ENCODE data around the gene CENPX. TPM values are rescaled to one million over a fixed set of nuclear protein-coding genes. Genes with fewer than 3 reads are reported as not detected.

The CENPX gene
- total and polyA plus RNA-seq, 2 of the 13 experiments (the other 11 are each of a cell fraction or from before 2014, with no cell fraction given): 92.7 to 170 TPM

DNA sequence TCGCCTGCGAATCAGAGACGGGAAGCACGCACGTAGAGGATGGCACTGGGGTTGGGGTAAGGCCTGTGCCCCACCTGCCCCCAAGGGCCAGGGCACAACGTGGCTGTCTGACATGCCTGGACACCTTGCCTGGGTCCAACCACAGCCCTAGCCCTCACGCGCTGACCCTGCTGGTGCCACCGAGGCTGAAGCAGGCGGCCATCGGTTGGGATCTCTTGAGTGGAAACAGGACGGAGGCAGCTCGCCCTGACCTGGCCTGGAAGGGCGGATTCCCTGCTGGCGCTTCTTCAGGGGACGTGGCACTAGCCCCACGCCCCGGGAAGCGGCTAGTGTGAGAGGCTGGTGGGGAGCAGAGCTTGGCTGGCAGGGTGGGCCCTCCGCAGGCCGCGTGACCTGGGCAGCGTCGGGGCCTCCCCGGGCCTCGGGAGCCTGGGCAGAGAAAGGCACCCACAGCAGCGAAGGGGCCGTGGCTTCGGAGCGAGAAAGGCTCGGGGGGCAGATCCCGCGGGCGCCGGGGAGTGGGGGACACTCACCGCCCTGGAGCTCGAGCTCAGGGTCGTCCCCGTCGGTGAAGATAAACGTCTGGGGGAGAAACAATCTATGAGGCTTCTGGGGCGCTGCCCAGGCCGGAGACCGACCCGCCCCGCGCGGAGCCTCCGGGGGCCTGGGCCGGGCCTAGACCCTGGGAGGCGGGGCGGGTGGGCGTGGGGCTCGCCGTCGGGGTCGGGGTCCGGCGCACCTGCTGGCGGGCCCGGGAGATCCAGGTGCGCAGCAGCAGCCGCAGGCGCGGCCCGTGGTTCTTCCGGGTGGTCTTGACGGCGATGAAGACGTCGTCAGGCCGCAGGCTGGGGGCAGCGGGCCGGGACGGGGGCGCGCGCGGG lies 28.3 kb upstream of the CENPX start (continued):
- TF ChIP-seq ZNF891 (CRISPR knock-in tag; IDR thresholded peaks at IDR 0.05): no peak; the same call in 1 of the 2 replicates
- no peak for TF ChIP-seq HMG20B (CRISPR knock-in tag; conservative IDR thresholded peaks at IDR 0.05)
- no peak for TF ChIP-seq ZFP1 (CRISPR knock-in tag; IDR thresholded peaks at IDR 0.05)
- TF ChIP-seq, protein P1, sequence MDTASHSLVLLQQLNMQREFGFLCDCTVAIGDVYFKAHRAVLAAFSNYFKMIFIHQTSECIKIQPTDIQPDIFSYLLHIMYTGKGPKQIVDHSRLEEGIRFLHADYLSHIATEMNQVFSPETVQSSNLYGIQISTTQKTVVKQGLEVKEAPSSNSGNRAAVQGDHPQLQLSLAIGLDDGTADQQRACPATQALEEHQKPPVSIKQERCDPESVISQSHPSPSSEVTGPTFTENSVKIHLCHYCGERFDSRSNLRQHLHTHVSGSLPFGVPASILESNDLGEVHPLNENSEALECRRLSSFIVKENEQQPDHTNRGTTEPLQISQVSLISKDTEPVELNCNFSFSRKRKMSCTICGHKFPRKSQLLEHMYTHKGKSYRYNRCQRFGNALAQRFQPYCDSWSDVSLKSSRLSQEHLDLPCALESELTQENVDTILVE (CRISPR knock-in tag; IDR thresholded peaks at IDR 0.05): no peak
- TF ChIP-seq ZNF317 (CRISPR knock-in tag; IDR thresholded peaks at IDR 0.05): no peak
- TF ChIP-seq KLF6 (CRISPR knock-in tag; IDR thresholded peaks at IDR 0.05): no peak; the same call in 1 of the 2 replicates
- TF ChIP-seq TEAD3 (CRISPR knock-in tag; optimal IDR thresholded peaks at IDR 0.05; ENCODE audit: borderline replicate concordance): peak; percentile 31
- TF ChIP-seq ZNF772 (CRISPR knock-in tag; IDR thresholded peaks at IDR 0.05): 0 out of 2 replicates have a peak, but pooled peaks have one; percentile 37
- TF ChIP-seq ZNF44 (CRISPR knock-in tag; IDR thresholded peaks at IDR 0.05): no peak
- TF ChIP-seq TP53 (CRISPR knock-in tag; conservative IDR thresholded peaks at IDR 0.05): 0 out of 2 replicates have a peak, but pooled peaks have one; percentile 38
- no peak for TF ChIP-seq ZNF672 (CRISPR knock-in tag; IDR thresholded peaks at IDR 0.05)
- TF ChIP-seq ZNF781 (CRISPR knock-in tag; IDR thresholded peaks at IDR 0.05; ENCODE audit: borderline replicate concordance, not compliant biosample characterization): peak; percentile 64
- no peak for TF ChIP-seq ADNP (CRISPR knock-in tag; IDR thresholded peaks at IDR 0.05)
- TF ChIP-seq ZFY (CRISPR knock-in tag; IDR thresholded peaks at IDR 0.05): peak; percentile 69
- TF ChIP-seq, protein P2, sequence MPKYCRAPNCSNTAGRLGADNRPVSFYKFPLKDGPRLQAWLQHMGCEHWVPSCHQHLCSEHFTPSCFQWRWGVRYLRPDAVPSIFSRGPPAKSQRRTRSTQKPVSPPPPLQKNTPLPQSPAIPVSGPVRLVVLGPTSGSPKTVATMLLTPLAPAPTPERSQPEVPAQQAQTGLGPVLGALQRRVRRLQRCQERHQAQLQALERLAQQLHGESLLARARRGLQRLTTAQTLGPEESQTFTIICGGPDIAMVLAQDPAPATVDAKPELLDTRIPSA (CRISPR knock-in tag; IDR thresholded peaks at IDR 0.05; ENCODE audit: borderline replicate concordance): no peak
- TF ChIP-seq ZNF777 (CRISPR knock-in tag; IDR thresholded peaks at IDR 0.05): peak; percentile 87
- TF ChIP-seq, protein P3, sequence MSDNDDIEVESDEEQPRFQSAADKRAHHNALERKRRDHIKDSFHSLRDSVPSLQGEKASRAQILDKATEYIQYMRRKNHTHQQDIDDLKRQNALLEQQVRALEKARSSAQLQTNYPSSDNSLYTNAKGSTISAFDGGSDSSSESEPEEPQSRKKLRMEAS (IDR thresholded peaks at IDR 0.05): peak; percentile 46
- TF ChIP-seq PPARG (CRISPR knock-in tag; conservative IDR thresholded peaks at IDR 0.05): no peak
- no peak for TF ChIP-seq ZNF432 (CRISPR knock-in tag; IDR thresholded peaks at IDR 0.05; ENCODE audit: borderline replicate concordance)
- no peak for TF ChIP-seq ZSCAN30 (CRISPR knock-in tag; IDR thresholded peaks at IDR 0.05)
- TF ChIP-seq, protein P4, sequence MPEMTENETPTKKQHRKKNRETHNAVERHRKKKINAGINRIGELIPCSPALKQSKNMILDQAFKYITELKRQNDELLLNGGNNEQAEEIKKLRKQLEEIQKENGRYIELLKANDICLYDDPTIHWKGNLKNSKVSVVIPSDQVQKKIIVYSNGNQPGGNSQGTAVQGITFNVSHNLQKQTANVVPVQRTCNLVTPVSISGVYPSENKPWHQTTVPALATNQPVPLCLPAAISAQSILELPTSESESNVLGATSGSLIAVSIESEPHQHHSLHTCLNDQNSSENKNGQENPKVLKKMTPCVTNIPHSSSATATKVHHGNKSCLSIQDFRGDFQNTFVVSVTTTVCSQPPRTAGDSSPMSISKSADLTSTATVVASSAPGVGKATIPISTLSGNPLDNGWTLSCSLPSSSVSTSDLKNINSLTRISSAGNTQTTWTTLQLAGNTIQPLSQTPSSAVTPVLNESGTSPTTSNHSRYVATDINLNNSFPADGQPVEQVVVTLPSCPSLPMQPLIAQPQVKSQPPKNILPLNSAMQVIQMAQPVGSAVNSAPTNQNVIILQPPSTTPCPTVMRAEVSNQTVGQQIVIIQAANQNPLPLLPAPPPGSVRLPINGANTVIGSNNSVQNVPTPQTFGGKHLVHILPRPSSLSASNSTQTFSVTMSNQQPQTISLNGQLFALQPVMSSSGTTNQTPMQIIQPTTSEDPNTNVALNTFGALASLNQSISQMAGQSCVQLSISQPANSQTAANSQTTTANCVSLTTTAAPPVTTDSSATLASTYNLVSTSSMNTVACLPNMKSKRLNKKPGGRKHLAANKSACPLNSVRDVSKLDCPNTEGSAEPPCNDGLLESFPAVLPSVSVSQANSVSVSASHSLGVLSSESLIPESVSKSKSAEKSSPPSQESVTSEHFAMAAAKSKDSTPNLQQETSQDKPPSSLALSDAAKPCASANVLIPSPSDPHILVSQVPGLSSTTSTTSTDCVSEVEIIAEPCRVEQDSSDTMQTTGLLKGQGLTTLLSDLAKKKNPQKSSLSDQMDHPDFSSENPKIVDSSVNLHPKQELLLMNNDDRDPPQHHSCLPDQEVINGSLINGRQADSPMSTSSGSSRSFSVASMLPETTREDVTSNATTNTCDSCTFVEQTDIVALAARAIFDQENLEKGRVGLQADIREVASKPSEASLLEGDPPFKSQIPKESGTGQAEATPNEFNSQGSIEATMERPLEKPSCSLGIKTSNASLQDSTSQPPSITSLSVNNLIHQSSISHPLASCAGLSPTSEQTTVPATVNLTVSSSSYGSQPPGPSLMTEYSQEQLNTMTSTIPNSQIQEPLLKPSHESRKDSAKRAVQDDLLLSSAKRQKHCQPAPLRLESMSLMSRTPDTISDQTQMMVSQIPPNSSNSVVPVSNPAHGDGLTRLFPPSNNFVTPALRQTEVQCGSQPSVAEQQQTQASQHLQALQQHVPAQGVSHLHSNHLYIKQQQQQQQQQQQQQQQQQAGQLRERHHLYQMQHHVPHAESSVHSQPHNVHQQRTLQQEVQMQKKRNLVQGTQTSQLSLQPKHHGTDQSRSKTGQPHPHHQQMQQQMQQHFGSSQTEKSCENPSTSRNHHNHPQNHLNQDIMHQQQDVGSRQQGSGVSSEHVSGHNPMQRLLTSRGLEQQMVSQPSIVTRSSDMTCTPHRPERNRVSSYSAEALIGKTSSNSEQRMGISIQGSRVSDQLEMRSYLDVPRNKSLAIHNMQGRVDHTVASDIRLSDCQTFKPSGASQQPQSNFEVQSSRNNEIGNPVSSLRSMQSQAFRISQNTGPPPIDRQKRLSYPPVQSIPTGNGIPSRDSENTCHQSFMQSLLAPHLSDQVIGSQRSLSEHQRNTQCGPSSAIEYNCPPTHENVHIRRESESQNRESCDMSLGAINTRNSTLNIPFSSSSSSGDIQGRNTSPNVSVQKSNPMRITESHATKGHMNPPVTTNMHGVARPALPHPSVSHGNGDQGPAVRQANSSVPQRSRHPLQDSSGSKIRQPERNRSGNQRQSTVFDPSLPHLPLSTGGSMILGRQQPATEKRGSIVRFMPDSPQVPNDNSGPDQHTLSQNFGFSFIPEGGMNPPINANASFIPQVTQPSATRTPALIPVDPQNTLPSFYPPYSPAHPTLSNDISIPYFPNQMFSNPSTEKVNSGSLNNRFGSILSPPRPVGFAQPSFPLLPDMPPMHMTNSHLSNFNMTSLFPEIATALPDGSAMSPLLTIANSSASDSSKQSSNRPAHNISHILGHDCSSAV (CRISPR knock-in tag; IDR thresholded peaks at IDR 0.05; ENCODE audit: borderline replicate concordance): no peak

All from HepG2 (cell line).